Cardiac muscle cell (in vitro differentiated cells and primary cell): ENCODE measurements around the gene CCER1. TPM values are rescaled to one million over a fixed set of nuclear protein-coding genes. Genes with fewer than 3 reads are reported as not detected.

ENCODE experiments used
- DNase-seq, 2 donors: peaks; one replicate each; pipeline versions ENCODE4 v3.0.0 to v3.0.0-alpha.2; 2010 to 2017; ENCODE audit warnings: low read depth in 1 of 2, low spot score in 1 of 2
- H3K27ac ChIP-seq: fragments of 200-600 bp; sonication (generic); 2 replicates; pipeline ENCODE4 v1.5.1; 2016
- H3K27me3 ChIP-seq: fragments of 200-600 bp; sonication (generic); 2 replicates; pipeline ENCODE4 v1.6.0; 2016; ENCODE audit warnings: control low read depth
- H3K36me3 ChIP-seq: fragments of 200-600 bp; sonication (generic); 2 replicates; pipeline ENCODE4 v1.5.1; 2016; ENCODE audit warnings: control low read depth
- H3K4me1 ChIP-seq: fragments of 200-600 bp; sonication (generic); 2 replicates; pipeline ENCODE4 v1.8.1; 2017; ENCODE audit warnings: low read depth, mild to moderate bottlenecking, mixed run types
- H3K4me3 ChIP-seq: fragments of 200-600 bp; sonication (generic); 2 replicates; pipeline ENCODE4 v1.5.1; 2016; ENCODE audit warnings: mild to moderate bottlenecking
- H3K9me3 ChIP-seq: fragments of 200-600 bp; sonication (generic); 2 replicates; pipeline ENCODE4 v1.5.1; 2017; ENCODE audit warnings: low read depth, mild to moderate bottlenecking, control low read depth
- CTCF ChIP-seq: IDR thresholded peaks from 2 replicates; pipeline ENCODE4 v1.5.1; 2012; ENCODE audit warnings: low read depth, mild to moderate bottlenecking, low read length
- polyA plus RNA-seq: library from polyadenylated mRNA; unstranded; fragments of >200 nt; fragmentation: Nextera tagmentation; extraction: Ambion mirVana; gene quantifications from 2 replicates; pipeline ENCODE4 v1.2.1, GENCODE V29; 2016
- total RNA-seq: library from RNA; depleted of rRNA; stranded (reverse); fragments of >200 nt; gene quantifications from 2 replicates; pipeline ENCODE4 v1.2.3, GENCODE V29; 2016

The CCER1 gene
- total and polyA plus RNA-seq, 2 experiments from 2014 or later: not detected

- Histone ChIP-seq H3K27me3 (no peaks in the 10 kb centered on the region), H3K4me1 (no peaks in the 10 kb centered on the region), H3K27ac (no peak overlapping the region), H3K9me3 (no peaks in the 10 kb centered on the region), H3K4me3 (no peak overlapping the region), H3K36me3 (no peaks in the 10 kb centered on the region)
- no peak for DNase-seq
- TF ChIP-seq CTCF: no peak
Observed at GRCh38 chr12:90915353-90915752, 39.6 kb downstream of the CCER1 start.

- Histone ChIP-seq H3K4me1 (no peaks in the 10 kb centered on the region), H3K27ac (no peak overlapping the region), H3K9me3 (no peaks in the 10 kb centered on the region), H3K4me3 (no peak overlapping the region), H3K36me3 (no peaks in the 10 kb centered on the region), H3K27me3 (no peaks in the 10 kb centered on the region)
- peak in 1 of 2 donors; percentile 18 for DNase-seq
- TF ChIP-seq CTCF: no peak
Observed at GRCh38 chr12:90910958-90911357, 44.0 kb downstream of the CCER1 start.

GRCh38 chr12:90909069-90909770, 45.8 kb downstream of the CCER1 start:
- Histone ChIP-seq H3K27me3 (no peaks in the 10 kb centered on the region), H3K9me3 (no peaks in the 10 kb centered on the region), H3K4me3 (no peak overlapping the region), H3K27ac (no peak overlapping the region), H3K4me1 (no peaks in the 10 kb centered on the region), H3K36me3 (no peaks in the 10 kb centered on the region)
- peak; percentile 65 to 73 for DNase-seq
- peak; percentile 88 for TF ChIP-seq CTCF

GRCh38 chr12:90908465-90908864, 46.5 kb downstream of the CCER1 start:
- no peak overlapping the region for H3K27ac ChIP-seq

GRCh38 chr12:90905691-90906370, 49.1 kb downstream of the CCER1 start:
- H3K27ac ChIP-seq: no peak overlapping the region
- no peak for DNase-seq
- TF ChIP-seq CTCF: no peak

More at GRCh38 chr12:90908465-90908864, 46.5 kb downstream of the CCER1 start:
- peak in 1 of 2 donors; percentile 58 for DNase-seq
- H3K9me3 ChIP-seq: no peaks in the 10 kb centered on the region
- no peaks in the 10 kb centered on the region for H3K36me3 ChIP-seq
- H3K4me1 ChIP-seq: no peaks in the 10 kb centered on the region
- H3K4me3 ChIP-seq: no peak overlapping the region
- TF ChIP-seq CTCF: no peak
- H3K27me3 ChIP-seq: no peaks in the 10 kb centered on the region

More at GRCh38 chr12:90905691-90906370, 49.1 kb downstream of the CCER1 start:
- Histone ChIP-seq H3K4me1 (no peaks in the 10 kb centered on the region), H3K9me3 (no peaks in the 10 kb centered on the region), H3K4me3 (no peak overlapping the region), H3K36me3 (no peaks in the 10 kb centered on the region), H3K27me3 (no peaks in the 10 kb centered on the region)
